GM23338 (cell line): Measurements from ENCODE around the gene HSPG2. TPM values are rescaled to one million over a fixed set of nuclear protein-coding genes. Genes with fewer than 3 reads are reported as not detected.
A peak's percentile ranks its signal among the peaks of the same experiment; 100 is the strongest.

Source experiments
- ATAC-seq: fragments of 200-7000 bp; cut with Tn5 transposase; 3 replicates; pipeline ENCODE4 v1.9.1; 2020
- DNase-seq: peaks from one replicate; pipeline ENCODE4 v3.0.0-alpha.2; 2015; ENCODE audit warnings: low spot score
- H2AFZ ChIP-seq: fragments of 200-600 bp; sonication (generic); 2 replicates; pipeline ENCODE4 v1.8.0; 2016; ENCODE audit warnings: antibody characterized with exemption, mild to moderate bottlenecking, moderate library complexity
- H3F3A ChIP-seq: fragments of 200-600 bp; sonication (generic); replicated peaks from 2 replicates; pipeline ENCODE4 v1.8.0; 2017; ENCODE audit warnings: antibody characterized with exemption, mixed run types, low read depth
- H3K27ac ChIP-seq: fragments of 200-600 bp; sonication (generic); 2 replicates; pipeline ENCODE4 v1.6.1; 2016; ENCODE audit warnings: low read depth
- H3K27me3 ChIP-seq: fragments of 200-600 bp; sonication (generic); 2 replicates; pipeline ENCODE4 v1.8.0; 2016; ENCODE audit warnings: mild to moderate bottlenecking, mixed run types, moderate library complexity; ENCODE audit not compliant: insufficient read depth
- H3K36me3 ChIP-seq: fragments of 200-600 bp; sonication (generic); 2 replicates; pipeline ENCODE4 v1.8.0; 2016; ENCODE audit warnings: mild to moderate bottlenecking; ENCODE audit not compliant: insufficient read depth
- H3K4me1 ChIP-seq: fragments of 200-600 bp; sonication (generic); 2 replicates; pipeline ENCODE4 v1.8.0; 2016; ENCODE audit warnings: mild to moderate bottlenecking, moderate library complexity; ENCODE audit not compliant: insufficient read depth
- H3K4me2 ChIP-seq: fragments of 200-600 bp; sonication (generic); 2 replicates; pipeline ENCODE4 v1.7.1; 2017; ENCODE audit warnings: mixed run types
- H3K4me3 ChIP-seq: fragments of 200-600 bp; sonication (generic); 2 replicates; pipeline ENCODE4 v1.6.1; 2016; ENCODE audit warnings: mixed run types
- H3K79me2 ChIP-seq: fragments of 200-600 bp; sonication (generic); replicated peaks from 2 replicates; pipeline ENCODE4 v1.8.0; 2017; ENCODE audit warnings: mild to moderate bottlenecking; ENCODE audit not compliant: insufficient read depth
- H3K9me2 ChIP-seq: fragments of 200-600 bp; sonication (generic); 2 replicates; pipeline ENCODE4 v1.8.0; 2017; ENCODE audit not compliant: insufficient read depth
- H4K20me1 ChIP-seq: fragments of 200-600 bp; sonication (generic); replicated peaks from 2 replicates; pipeline ENCODE4 v1.8.0; 2017; ENCODE audit warnings: mild to moderate bottlenecking; ENCODE audit not compliant: insufficient read depth
- H3K27ac Mint-ChIP-seq: 2 replicates; pipeline ENCODE4 v1.8.0; 2020; ENCODE audit warnings: inconsistent platforms, mild to moderate bottlenecking, moderate library complexity, mixed read lengths
- H3K27me3 Mint-ChIP-seq: 3 replicates; pipeline ENCODE4 v1.8.0; 2022; ENCODE audit warnings: low read depth, mild to moderate bottlenecking, moderate library complexity, mixed read lengths, inconsistent platforms; ENCODE audit not compliant: insufficient read depth, poor library complexity
- H3K36me3 Mint-ChIP-seq: 3 replicates; pipeline ENCODE4 v1.8.0; 2021; ENCODE audit warnings: low read depth, mild to moderate bottlenecking, inconsistent platforms, moderate library complexity, mixed read lengths
- H3K4me1 Mint-ChIP-seq: 3 replicates; pipeline ENCODE4 v1.8.0; 2020; ENCODE audit warnings: mild to moderate bottlenecking, inconsistent platforms, mixed read lengths
- H3K4me3 Mint-ChIP-seq: 3 replicates; pipeline ENCODE4 v1.8.0; 2021; ENCODE audit warnings: moderate library complexity, mild to moderate bottlenecking, inconsistent platforms, mixed read lengths
- H3K9me3 Mint-ChIP-seq: 3 replicates; pipeline ENCODE4 v1.8.0; 2020; ENCODE audit warnings: moderate library complexity, mild to moderate bottlenecking, inconsistent platforms, mixed read lengths
- CREB1 ChIP-seq: fragments of 250-450 bp; sonication (Bioruptor Pico); IDR thresholded peaks from 2 replicates; pipeline ENCODE4 v1.5.0; 2020; ENCODE audit warnings: low read depth, mild to moderate bottlenecking, moderate library complexity
- CTCF ChIP-seq, 2 experiments: fragments of 200-600 bp in 1 of 2; sonication (generic) in 1 of 2; conservative IDR thresholded peaks; 2 replicates each; pipeline versions ENCODE4 v1.5.1 to v1.6.1; 2016 to 2017; ENCODE audit warnings: antibody characterized with exemption in 2 of 2, low read depth in 2 of 2, mild to moderate bottlenecking in 2 of 2, moderate library complexity in 1 of 2
- ETS1 ChIP-seq: IDR thresholded peaks from 2 replicates; pipeline ENCODE4 v1.6.1; 2016; ENCODE audit warnings: antibody characterized with exemption
- EZH2phosphoT487 ChIP-seq: fragments of 200-600 bp; sonication (generic); IDR thresholded peaks from one replicate; pipeline ENCODE4 v1.8.1; 2018; ENCODE audit warnings: antibody characterized with exemption; ENCODE audit not compliant: unreplicated experiment
- POLR2AphosphoS5 ChIP-seq: IDR thresholded peaks from 2 replicates; pipeline ENCODE4 v1.6.1; 2016; ENCODE audit warnings: antibody characterized with exemption, low read depth
- polyA plus RNA-seq: library from polyadenylated mRNA; unstranded; fragments of >200 nt; fragmentation: Nextera tagmentation; extraction: Ambion mirVana; gene quantifications from 2 replicates; pipeline ENCODE4 v1.2.1, GENCODE V29; 2016
- total RNA-seq: library from RNA; depleted of rRNA; stranded (reverse); fragments of >200 nt; shearing (Covaris generic); gene quantifications from 2 replicates; pipeline ENCODE4 v1.2.3, GENCODE V29; 2014

The HSPG2 gene
- total and polyA plus RNA-seq, 2 experiments from 2014 or later: 14.9 to 70.8 TPM

GRCh38 chr1:21782868-21783678 lies 154.0 kb downstream of the HSPG2 start, which contains the start of gene USP48:
TSS of gene USP48 (minus strand) at chr1:21783149. CDS start at chr1:21782957, 192 bp downstream.
- Histone ChIP-seq H3K4me2 (peak within 1 kb of the TSS; percentile 89), H3K79me2 (peaks cover 45% of the 10 kb centered on the region), H4K20me1 (peaks cover 30% of the 10 kb centered on the region), H3K27me3 (no peaks in the 10 kb centered on the region), H3K4me1 (peaks cover 6% of the 10 kb centered on the region), H3K36me3 (no peaks in the 10 kb centered on the region), H3F3A (peaks cover 5% of the 10 kb centered on the region; the same call in 1 of the 2 replicates), H3K27ac (peak within 1 kb of the TSS; percentile 99), H3K4me3 (peak within 1 kb of the TSS; percentile 87), H2AFZ (peak within 1 kb of the TSS; percentile 75; the same call in 1 of the 2 replicates), H3K9me2 (no peaks in the 10 kb centered on the region)
- Mint-ChIP-seq H3K9me3 (peaks cover 8% of the 10 kb centered on the region; the same call in 2 of the 3 replicates), H3K4me3 (peak within 1 kb of the TSS; percentile 95), H3K27me3 (peaks cover 10% of the 10 kb centered on the region), H3K27ac (peak within 1 kb of the TSS; percentile 100), H3K4me1 (peaks cover 22% of the 10 kb centered on the region), H3K36me3 (peaks cover 3% of the 10 kb centered on the region; the same call in 2 of the 3 replicates)
- TF ChIP-seq ETS1: peak; percentile 65; the same call in 1 of the 2 replicates
- TF ChIP-seq CTCF (conservative IDR thresholded peaks at IDR 0.05; ENCODE audit: low read depth in 2 of 2): peak in 1 of 2 experiments; percentile 12; a peak in 1 of 4 replicates
- no peak for TF ChIP-seq EZH2phosphoT487
- TF ChIP-seq POLR2AphosphoS5: peak; percentile 98
- TF ChIP-seq CREB1 (CRISPR knock-in tag): peak; percentile 93
- peak; percentile 74 for ATAC-seq
- DNase-seq: peak; percentile 98

- Histone ChIP-seq H3F3A (peaks cover 5% of the 10 kb centered on the region; the same call in 1 of the 2 replicates), H3K4me3 (peak overlapping the region; percentile 87), H3K79me2 (peaks cover 52% of the 10 kb centered on the region), H3K27me3 (no peaks in the 10 kb centered on the region), H3K36me3 (no peaks in the 10 kb centered on the region), H3K4me2 (peak overlapping the region; percentile 89), H3K27ac (peak overlapping the region; percentile 89), H2AFZ (no peak overlapping the region), H3K9me2 (no peaks in the 10 kb centered on the region), H3K4me1 (peaks cover 6% of the 10 kb centered on the region), H4K20me1 (peaks cover 37% of the 10 kb centered on the region)
- Mint-ChIP-seq H3K4me1 (peaks cover 22% of the 10 kb centered on the region), H3K4me3 (peak overlapping the region; percentile 95), H3K9me3 (peaks cover 12% of the 10 kb centered on the region; the same call in 2 of the 3 replicates), H3K36me3 (peaks cover 7% of the 10 kb centered on the region; the same call in 2 of the 3 replicates), H3K27ac (peak overlapping the region; percentile 93), H3K27me3 (peaks cover 11% of the 10 kb centered on the region)
- ATAC-seq: peak; percentile 36
- TF ChIP-seq POLR2AphosphoS5 (no peak), CTCF (conservative IDR thresholded peaks at IDR 0.05; ENCODE audit: low read depth in 2 of 2) (peak; percentile 16 to 57; a peak in 2 of 4 replicates), CREB1 (CRISPR knock-in tag) (0 out of 2 replicates have a peak, but pooled peaks have one; percentile 72)
- DNase-seq: peak; percentile 66
These were observed 154.7 kb downstream of the HSPG2 start for GRCh38 chr1:21782349-21782867.
